ENCODE data around the gene GYPA. TPM values are rescaled to one million over a fixed set of nuclear protein-coding genes. Genes with fewer than 3 reads are reported as not detected.
"Not testable (repeated sequence)": the region's sequence is repeated elsewhere in the genome, so short reads cannot be mapped to it uniquely, and the experiment has no call there.

GYPA gene
- total RNA-seq, 2 experiments from 2014 or later, result not detected

DNA sequence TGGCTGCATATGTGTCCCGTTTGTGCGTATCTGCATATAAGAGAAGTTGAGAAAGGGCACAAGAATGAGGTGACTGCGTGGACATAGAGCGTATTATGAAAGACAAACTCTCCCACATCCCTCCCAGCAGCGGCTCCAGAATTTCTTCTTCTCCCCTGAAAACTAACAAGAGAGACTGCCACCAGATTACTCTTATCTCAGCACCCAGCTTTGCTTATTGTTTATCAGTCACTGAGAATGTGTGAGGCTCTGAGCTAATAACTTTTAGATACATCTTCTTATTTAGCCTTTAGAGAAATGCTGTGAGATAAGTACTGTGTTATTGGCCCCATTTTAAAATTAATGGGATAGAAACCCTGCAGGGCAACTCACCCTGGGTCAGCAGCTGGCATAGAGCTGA lies 20.8 kb downstream of the GYPA start:
- H3K9me3 Mint-ChIP-seq; DNase-seq; H3K27ac ChIP-seq (ENCODE audit: low read depth in 1 of 2, low read length in 2 of 2); H3K36me3 Mint-ChIP-seq (ENCODE audit: low read depth); POLR2A ChIA-PET; ATAC-seq (ENCODE audit: poor library complexity); H3K27me3 ChIP-seq (ENCODE audit: control insufficient read depth in 1 of 2, insufficient read depth in 2 of 2, low read length in 2 of 2); H3K4me1 Mint-ChIP-seq (ENCODE audit: low read depth); H3K4me1 ChIP-seq (ENCODE audit: insufficient read depth, low read length); H3K9me3 ChIP-seq (ENCODE audit: control insufficient read depth in 1 of 2, insufficient read depth in 1 of 2, low read length in 2 of 2); intact Hi-C loops (cut with DNase I, micrococcal nuclease); H3K4me3 ChIP-seq (ENCODE audit: low read length); H3K27me3 Mint-ChIP-seq; H3K4me3 Mint-ChIP-seq; CTCF ChIA-PET; H3K36me3 ChIP-seq (ENCODE audit: insufficient read depth, low read length); H3K27ac Mint-ChIP-seq: not testable (repeated sequence)

DNA sequence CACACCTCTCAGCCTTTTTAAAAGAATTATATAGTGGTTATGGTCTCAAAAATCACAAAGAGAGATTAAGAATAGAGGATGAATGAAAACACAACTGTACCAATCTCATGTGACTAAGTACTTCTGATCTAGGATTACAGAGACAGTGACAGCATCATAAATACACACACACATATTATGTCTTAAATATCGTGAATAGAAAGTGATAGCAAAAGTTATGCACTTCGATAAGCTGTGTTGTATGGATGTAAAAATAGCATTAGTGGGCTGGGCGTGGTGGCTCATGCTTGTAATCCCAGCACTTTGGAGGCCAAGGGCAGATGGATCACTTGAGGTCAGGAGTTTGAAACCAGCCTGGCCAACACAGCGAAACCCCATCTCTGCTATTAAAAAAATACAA lies 25.0 kb downstream of the GYPA start:
- intact Hi-C loops (cut with DNase I, micrococcal nuclease), result no loop called here
- DNase-seq, result no peak
- ATAC-seq (ENCODE audit: poor library complexity), result no peak
- Mint-ChIP-seq H3K4me3 (no peak overlapping the region), H3K36me3 (ENCODE audit: low read depth) (no peaks in the 10 kb centered on the region), H3K4me1 (ENCODE audit: low read depth) (no peaks in the 10 kb centered on the region), H3K27me3 (no peaks in the 10 kb centered on the region), H3K9me3 (no peaks in the 10 kb centered on the region), H3K27ac (no peak overlapping the region)
- Histone ChIP-seq H3K4me1 (ENCODE audit: insufficient read depth, low read length) (no peaks in the 10 kb centered on the region), H3K27ac (ENCODE audit: low read depth in 1 of 2, low read length in 2 of 2) (no peak overlapping the region), H3K27me3 (ENCODE audit: control insufficient read depth in 1 of 2, insufficient read depth in 2 of 2, low read length in 2 of 2) (no peaks in the 10 kb centered on the region), H3K4me3 (ENCODE audit: low read length) (no peak overlapping the region), H3K9me3 (ENCODE audit: control insufficient read depth in 1 of 2, insufficient read depth in 1 of 2, low read length in 2 of 2) (no peaks in the 10 kb centered on the region), H3K36me3 (ENCODE audit: insufficient read depth, low read length) (no peaks in the 10 kb centered on the region)
- ChIA-PET POLR2A (no interaction called here), CTCF (no interaction called here)
- TF ChIP-seq, protein P1, sequence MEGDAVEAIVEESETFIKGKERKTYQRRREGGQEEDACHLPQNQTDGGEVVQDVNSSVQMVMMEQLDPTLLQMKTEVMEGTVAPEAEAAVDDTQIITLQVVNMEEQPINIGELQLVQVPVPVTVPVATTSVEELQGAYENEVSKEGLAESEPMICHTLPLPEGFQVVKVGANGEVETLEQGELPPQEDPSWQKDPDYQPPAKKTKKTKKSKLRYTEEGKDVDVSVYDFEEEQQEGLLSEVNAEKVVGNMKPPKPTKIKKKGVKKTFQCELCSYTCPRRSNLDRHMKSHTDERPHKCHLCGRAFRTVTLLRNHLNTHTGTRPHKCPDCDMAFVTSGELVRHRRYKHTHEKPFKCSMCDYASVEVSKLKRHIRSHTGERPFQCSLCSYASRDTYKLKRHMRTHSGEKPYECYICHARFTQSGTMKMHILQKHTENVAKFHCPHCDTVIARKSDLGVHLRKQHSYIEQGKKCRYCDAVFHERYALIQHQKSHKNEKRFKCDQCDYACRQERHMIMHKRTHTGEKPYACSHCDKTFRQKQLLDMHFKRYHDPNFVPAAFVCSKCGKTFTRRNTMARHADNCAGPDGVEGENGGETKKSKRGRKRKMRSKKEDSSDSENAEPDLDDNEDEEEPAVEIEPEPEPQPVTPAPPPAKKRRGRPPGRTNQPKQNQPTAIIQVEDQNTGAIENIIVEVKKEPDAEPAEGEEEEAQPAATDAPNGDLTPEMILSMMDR (IDR thresholded peaks at IDR 0.05), result no peak

DNA sequence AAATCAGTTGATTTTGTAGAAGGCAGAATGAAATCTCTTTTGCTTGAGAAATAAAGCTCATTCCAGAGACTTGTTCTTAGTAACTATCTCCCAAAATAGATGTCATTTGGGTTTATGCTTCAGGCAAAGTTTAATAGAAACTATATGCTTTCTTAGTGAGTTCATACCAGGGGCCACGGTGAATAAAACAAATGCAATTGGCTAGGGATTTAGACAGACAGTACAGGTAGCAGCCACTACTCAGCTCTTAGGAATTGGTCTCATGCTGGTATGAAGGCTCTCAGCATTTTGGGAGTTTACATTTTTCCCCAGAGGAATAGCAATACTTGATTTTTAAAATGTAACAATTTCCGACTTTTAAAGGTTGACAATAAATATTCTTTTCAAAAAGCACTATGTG lies 27.0 kb downstream of the GYPA start:
- no peaks in the 10 kb centered on the region for H3K36me3 ChIP-seq (ENCODE audit: insufficient read depth, low read length)
- H3K9me3 ChIP-seq (ENCODE audit: control insufficient read depth in 1 of 2, insufficient read depth in 1 of 2, low read length in 2 of 2), result no peaks in the 10 kb centered on the region
- CTCF ChIA-PET, result no interaction called here
- H3K4me1 ChIP-seq (ENCODE audit: insufficient read depth, low read length), result no peaks in the 10 kb centered on the region
- no peak overlapping the region for H3K4me3 ChIP-seq (ENCODE audit: low read length)
- H3K27me3 Mint-ChIP-seq, result no peaks in the 10 kb centered on the region
- TF ChIP-seq, protein P1 (IDR thresholded peaks at IDR 0.05), result no peak
- POLR2A ChIA-PET, result no interaction called here
- no peaks in the 10 kb centered on the region for H3K9me3 Mint-ChIP-seq
- intact Hi-C loops (cut with DNase I, micrococcal nuclease), result no loop called here
- H3K27ac Mint-ChIP-seq, result no peak overlapping the region
- no peak overlapping the region for H3K27ac ChIP-seq (ENCODE audit: low read depth in 1 of 2, low read length in 2 of 2)
- no peak overlapping the region for H3K4me3 Mint-ChIP-seq
- H3K36me3 Mint-ChIP-seq (ENCODE audit: low read depth), result no peaks in the 10 kb centered on the region
- DNase-seq (no peak), ATAC-seq (ENCODE audit: poor library complexity) (no peak)
- H3K27me3 ChIP-seq (ENCODE audit: control insufficient read depth in 1 of 2, insufficient read depth in 2 of 2, low read length in 2 of 2), result peaks cover 0 to 7% of the 10 kb centered on the region in 2 experiments
- no peaks in the 10 kb centered on the region for H3K4me1 Mint-ChIP-seq (ENCODE audit: low read depth)

DNA sequence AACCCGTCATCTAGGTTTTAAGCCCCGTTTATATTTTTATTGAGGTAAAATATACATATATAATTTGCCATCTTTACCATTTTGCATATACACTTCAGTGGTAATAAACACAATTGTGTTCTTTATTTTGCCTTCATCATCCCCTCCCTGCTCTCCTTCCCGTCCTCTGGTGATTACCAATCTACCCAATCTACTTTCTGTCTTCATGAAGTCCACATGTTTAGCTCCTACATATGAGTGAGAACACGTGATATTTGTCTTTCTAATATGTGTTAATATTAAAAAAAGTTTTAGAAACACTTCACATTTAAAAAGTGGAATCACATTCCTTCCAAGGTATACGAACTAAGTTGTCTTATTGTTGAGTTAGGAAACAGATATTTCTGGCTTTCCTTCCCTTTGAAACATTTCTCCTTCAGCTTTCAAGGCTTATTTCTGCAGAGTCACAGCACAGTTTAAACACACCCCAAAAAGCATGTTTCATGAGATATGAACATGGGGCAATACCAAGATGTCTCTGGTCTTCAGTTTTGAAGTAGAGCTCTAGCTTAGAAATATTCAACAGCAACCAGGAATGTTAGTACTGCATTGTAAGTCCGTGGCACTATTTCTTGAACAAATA lies 35.9 kb downstream of the GYPA start:
- H3K36me3 ChIP-seq (ENCODE audit: insufficient read depth, low read length), result no peaks in the 10 kb centered on the region
- POLR2A ChIA-PET, result no interaction called here
- H3K27ac ChIP-seq (ENCODE audit: low read depth in 1 of 2, low read length in 2 of 2), result no peak overlapping the region
- H3K9me3 ChIP-seq (ENCODE audit: control insufficient read depth in 1 of 2, insufficient read depth in 1 of 2, low read length in 2 of 2), result no peaks in the 10 kb centered on the region
- ATAC-seq (ENCODE audit: poor library complexity), result no peak
- H3K4me1 ChIP-seq (ENCODE audit: insufficient read depth, low read length), result no peaks in the 10 kb centered on the region
- H3K27me3 Mint-ChIP-seq, result peaks cover 4% of the 10 kb centered on the region
- TF ChIP-seq, protein P1 (IDR thresholded peaks at IDR 0.05), result no peak
- H3K9me3 Mint-ChIP-seq, result no peaks in the 10 kb centered on the region
- CTCF ChIA-PET, result no interaction called here
- H3K27ac Mint-ChIP-seq, result no peak overlapping the region
- no peaks in the 10 kb centered on the region for H3K4me1 Mint-ChIP-seq (ENCODE audit: low read depth)
- H3K4me3 Mint-ChIP-seq, result no peak overlapping the region
- DNase-seq, result no peak
- peaks cover 0 to 3% of the 10 kb centered on the region in 2 experiments for H3K27me3 ChIP-seq (ENCODE audit: control insufficient read depth in 1 of 2, insufficient read depth in 2 of 2, low read length in 2 of 2)
- intact Hi-C loops (cut with DNase I, micrococcal nuclease), result no loop called here
- no peak overlapping the region for H3K4me3 ChIP-seq (ENCODE audit: low read length)
- no peaks in the 10 kb centered on the region for H3K36me3 Mint-ChIP-seq (ENCODE audit: low read depth)

DNA sequence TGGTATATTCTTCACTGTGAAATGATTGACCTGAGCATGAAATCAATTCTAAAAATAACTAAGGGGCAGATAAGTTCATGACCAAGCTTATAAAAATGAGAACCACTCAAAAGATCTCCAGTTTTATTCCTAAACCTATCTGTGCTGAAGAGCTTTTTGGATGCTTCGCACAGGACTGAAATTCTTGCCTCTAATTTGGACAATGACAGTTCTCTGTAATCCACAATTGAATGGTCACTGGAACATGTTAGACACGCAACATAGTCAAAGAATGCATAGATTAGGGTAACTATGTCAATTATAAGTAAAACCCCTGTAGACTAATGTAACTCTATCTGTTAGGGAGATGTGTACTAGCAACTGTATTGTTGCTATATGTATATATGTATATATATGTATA lies 42.7 kb downstream of the GYPA start:
- DNase-seq; H3K27me3 ChIP-seq (ENCODE audit: control insufficient read depth in 1 of 2, insufficient read depth in 2 of 2, low read length in 2 of 2); H3K9me3 Mint-ChIP-seq; POLR2A ChIA-PET; H3K36me3 Mint-ChIP-seq (ENCODE audit: low read depth); H3K4me3 Mint-ChIP-seq; H3K36me3 ChIP-seq (ENCODE audit: insufficient read depth, low read length); ATAC-seq (ENCODE audit: poor library complexity); CTCF ChIA-PET; H3K4me3 ChIP-seq (ENCODE audit: low read length); H3K9me3 ChIP-seq (ENCODE audit: control insufficient read depth in 1 of 2, insufficient read depth in 1 of 2, low read length in 2 of 2); H3K27me3 Mint-ChIP-seq; H3K4me1 ChIP-seq (ENCODE audit: insufficient read depth, low read length); H3K27ac Mint-ChIP-seq; H3K27ac ChIP-seq (ENCODE audit: low read depth in 1 of 2, low read length in 2 of 2); H3K4me1 Mint-ChIP-seq (ENCODE audit: low read depth); intact Hi-C loops (cut with DNase I, micrococcal nuclease): not testable (repeated sequence)
